ENCODE measurements around the gene MFSD11. TPM values are rescaled to one million over a fixed set of nuclear protein-coding genes. Genes with fewer than 3 reads are reported as not detected.
A peak's percentile ranks its signal among the peaks of the same experiment; 100 is the strongest.
"Not testable (repeated sequence)": the region's sequence is repeated elsewhere in the genome, so short reads cannot be mapped to it uniquely, and the experiment has no call there.

MFSD11 gene
- total RNA-seq, 1 donor from 2014 or later: 13.4 TPM

GRCh38 chr17:76707985-76708807, 29.7 kb upstream of the MFSD11 start:
- ATAC-seq: no peak
- DNase-seq (ENCODE audit: low spot score): no peak

- ATAC-seq (peak; percentile 3), DNase-seq (ENCODE audit: low spot score) (no peak)
Observed at GRCh38 chr17:76709077-76709950, 28.6 kb upstream of the MFSD11 start.

- not testable (repeated sequence) for DNase-seq (ENCODE audit: low spot score)
- ATAC-seq: peak; percentile 43
Observed at GRCh38 chr17:76709951-76710862, 27.7 kb upstream of the MFSD11 start.

- no peak for DNase-seq (ENCODE audit: low spot score)
- peak; percentile 84 for ATAC-seq
Observed at GRCh38 chr17:76710863-76711611, 26.9 kb upstream of the MFSD11 start, which contains the start of gene MXRA7. Gene MXRA7 (minus strand): TSS chr17:76710965. CDS start chr17:76710946, 19 bp downstream.

GRCh38 chr17:76712321-76712720, 25.6 kb upstream of the MFSD11 start:
- not testable (repeated sequence) for ATAC-seq; DNase-seq (ENCODE audit: low spot score)

- ATAC-seq (no peak), DNase-seq (ENCODE audit: low spot score) (no peak)
Observed at GRCh38 chr17:76713765-76714164, 24.2 kb upstream of the MFSD11 start.

GRCh38 chr17:76714336-76714735, 23.6 kb upstream of the MFSD11 start:
- DNase-seq (ENCODE audit: low spot score) (no peak), ATAC-seq (no peak)

GRCh38 chr17:76714822-76715495, 23.0 kb upstream of the MFSD11 start:
- no peak for DNase-seq (ENCODE audit: low spot score)
- peak; percentile 37 for ATAC-seq

- DNase-seq (ENCODE audit: low spot score): no peak
Observed at GRCh38 chr17:76715496-76715830, 22.5 kb upstream of the MFSD11 start.

GRCh38 chr17:76716146-76716838, 21.6 kb upstream of the MFSD11 start:
- DNase-seq (ENCODE audit: low spot score): no peak
- peak; percentile 28 for ATAC-seq

More at GRCh38 chr17:76715496-76715830, 22.5 kb upstream of the MFSD11 start:
- no peak for ATAC-seq

- DNase-seq (ENCODE audit: low spot score) (no peak), ATAC-seq (no peak)
Observed at GRCh38 chr17:76716839-76717215, 21.1 kb upstream of the MFSD11 start.

- DNase-seq (ENCODE audit: low spot score): no peak
- no peak for ATAC-seq
Observed at GRCh38 chr17:76718516-76718915, 19.4 kb upstream of the MFSD11 start.

GRCh38 chr17:76720211-76720610, 17.7 kb upstream of the MFSD11 start:
- ATAC-seq (no peak), DNase-seq (ENCODE audit: low spot score) (no peak)

- DNase-seq (ENCODE audit: low spot score) (no peak), ATAC-seq (no peak)
Observed at GRCh38 chr17:76720941-76721340, 17.0 kb upstream of the MFSD11 start.

GRCh38 chr17:76721463-76721862, 16.5 kb upstream of the MFSD11 start:
- ATAC-seq (no peak), DNase-seq (ENCODE audit: low spot score) (no peak)

- ATAC-seq (no peak), DNase-seq (ENCODE audit: low spot score) (no peak)
Observed at GRCh38 chr17:76722279-76722678, 15.6 kb upstream of the MFSD11 start.

- not testable (repeated sequence) for ATAC-seq; DNase-seq (ENCODE audit: low spot score)
Observed at GRCh38 chr17:76722977-76723376, 14.9 kb upstream of the MFSD11 start.

- ATAC-seq: no peak
- no peak for DNase-seq (ENCODE audit: low spot score)
Observed at GRCh38 chr17:76723812-76724211, 14.1 kb upstream of the MFSD11 start.
